HepG2 (cell line): ENCODE results near the gene BRD2. TPM values are rescaled to one million over a fixed set of nuclear protein-coding genes. Genes with fewer than 3 reads are reported as not detected.

Source experiments
- AHR ChIP-seq: IDR thresholded peaks from 2 replicates; pipeline ENCODE4 v1.6.1; 2018; ENCODE audit warnings: missing genetic modification reagents, missing compliant biosample characterization
- CCAR2 ChIP-seq: fragments of 200-400 bp; formaldehyde crosslinking; optimal IDR thresholded peaks from 2 replicates; pipeline ENCODE3; 2018; ENCODE audit warnings: low read depth, mild to moderate bottlenecking, low read length, moderate library complexity
- DBP ChIP-seq: sonication (generic); formaldehyde crosslinking; IDR thresholded peaks from 2 replicates; pipeline ENCODE4 v1.4.0; 2020; ENCODE audit warnings: missing genetic modification reagents; ENCODE audit errors: not compliant biosample characterization
- DPF2 ChIP-seq: sonication (generic); formaldehyde crosslinking; IDR thresholded peaks from 2 replicates; pipeline ENCODE4 v1.4.0; 2020; ENCODE audit warnings: mild to moderate bottlenecking, low read depth, missing genetic modification reagents, borderline replicate concordance
- EEA1 ChIP-seq: sonication (generic); formaldehyde crosslinking; IDR thresholded peaks from 2 replicates; pipeline ENCODE4 v1.5.1; 2020; ENCODE audit warnings: mild to moderate bottlenecking, missing genetic modification reagents, borderline replicate concordance
- ELF1 ChIP-seq: sonication (generic); formaldehyde crosslinking; IDR thresholded peaks from 2 replicates; pipeline ENCODE4 v1.4.0; 2020; ENCODE audit warnings: missing genetic modification reagents
- ELF3 ChIP-seq: IDR thresholded peaks from 2 replicates; pipeline ENCODE4 v1.6.1; 2016; ENCODE audit warnings: missing genetic modification reagents, missing compliant biosample characterization
- GLI4 ChIP-seq: sonication (generic); formaldehyde crosslinking; IDR thresholded peaks from 2 replicates; pipeline ENCODE4 v1.5.1; 2020; ENCODE audit warnings: missing genetic modification reagents, mild to moderate bottlenecking, moderate library complexity, borderline replicate concordance
- JARID2 ChIP-seq: sonication (generic); formaldehyde crosslinking; IDR thresholded peaks from 2 replicates; pipeline ENCODE4 v1.8.1; 2023; ENCODE audit warnings: missing genetic modification reagents, inconsistent platforms; ENCODE audit not compliant: insufficient replicate concordance
- NR2F1 ChIP-seq, 2 experiments: fragments of 450-650 bp in 1 of 2; formaldehyde crosslinking in 1 of 2; IDR thresholded peaks; 2 replicates each; pipeline versions ENCODE4 v1.5.0 to v1.6.1; 2016 to 2020; ENCODE audit warnings: mild to moderate bottlenecking in 1 of 2, missing compliant biosample characterization in 1 of 2, missing genetic modification reagents in 1 of 2, moderate library complexity in 1 of 2
- PHF5A ChIP-seq: IDR thresholded peaks from one replicate; pipeline ENCODE4 v1.6.1; 2018; ENCODE audit warnings: low read depth, missing genetic modification reagents; ENCODE audit not compliant: unreplicated experiment
- PLRG1 ChIP-seq: fragments of 450-650 bp; conservative IDR thresholded peaks from 2 replicates; pipeline ENCODE4 v1.6.1; 2016
- POLR2AphosphoS2 ChIP-seq: IDR thresholded peaks from 2 replicates; pipeline ENCODE4 v1.6.1; 2011; ENCODE audit warnings: low read depth, low read length, improper control_type of control experiment
- REXO4 ChIP-seq: sonication (generic); formaldehyde crosslinking; IDR thresholded peaks from 2 replicates; pipeline ENCODE4 v1.8.0; 2022; ENCODE audit warnings: missing genetic modification reagents, mild to moderate bottlenecking, borderline replicate concordance
- SALL2 ChIP-seq: sonication (generic); formaldehyde crosslinking; IDR thresholded peaks from 2 replicates; pipeline ENCODE4 v1.8.1; 2023; ENCODE audit warnings: mild to moderate bottlenecking, missing genetic modification reagents, inconsistent platforms
- SIN3B ChIP-seq: fragments of 150-350 bp; IDR thresholded peaks from 2 replicates; pipeline ENCODE4 v1.6.1; 2014; ENCODE audit warnings: low read length
- SOX13 ChIP-seq, 3 experiments: fragments of 450-650 bp in 1 of 3; sonication (generic) in 1 of 3; formaldehyde crosslinking in 1 of 3; IDR thresholded peaks in 2 of 3; conservative IDR thresholded peaks in 1 of 3; 2 replicates each; pipeline versions ENCODE4 v1.5.0 to v1.6.1; 2016 to 2020; ENCODE audit warnings: antibody characterized with exemption in 1 of 3, mild to moderate bottlenecking in 1 of 3, missing compliant biosample characterization in 1 of 3, missing genetic modification reagents in 1 of 3, moderate library complexity in 1 of 3
- SP1 ChIP-seq, 2 experiments: fragments of 450-650 bp in 1 of 2; sonication (generic) in 1 of 2; formaldehyde crosslinking in 1 of 2; IDR thresholded peaks; 2 replicates each; pipeline versions ENCODE4 v1.4.0 to v1.6.1; 2016 to 2020; ENCODE audit warnings: missing genetic modification reagents in 1 of 2
- SRY ChIP-seq: sonication (generic); formaldehyde crosslinking; IDR thresholded peaks from 2 replicates; pipeline ENCODE4 v1.8.0; 2022; ENCODE audit warnings: mild to moderate bottlenecking, missing genetic modification reagents
- SSRP1 ChIP-seq: IDR thresholded peaks from 2 replicates; pipeline ENCODE4 v1.6.1; 2016; ENCODE audit warnings: control low read depth
- TARDBP ChIP-seq: sonication (generic); formaldehyde crosslinking; IDR thresholded peaks from 2 replicates; pipeline ENCODE4 v1.8.0; 2022; ENCODE audit warnings: mild to moderate bottlenecking, missing genetic modification reagents
- TOPORS ChIP-seq: sonication (generic); formaldehyde crosslinking; IDR thresholded peaks from 2 replicates; pipeline ENCODE4 v1.8.0; 2023; ENCODE audit warnings: mild to moderate bottlenecking, missing genetic modification reagents
- ZBTB46 ChIP-seq: sonication (generic); formaldehyde crosslinking; IDR thresholded peaks from 2 replicates; pipeline ENCODE4 v1.4.0; 2020; ENCODE audit warnings: mild to moderate bottlenecking, missing genetic modification reagents, borderline replicate concordance
- ZNF230 ChIP-seq: sonication (generic); formaldehyde crosslinking; IDR thresholded peaks from 2 replicates; pipeline ENCODE4 v1.4.0; 2020; ENCODE audit warnings: mild to moderate bottlenecking, missing genetic modification reagents
- ZNF326 ChIP-seq: sonication (generic); formaldehyde crosslinking; IDR thresholded peaks from 2 replicates; pipeline ENCODE4 v1.4.0; 2020; ENCODE audit warnings: missing genetic modification reagents, borderline replicate concordance
- ZNF549 ChIP-seq: sonication (generic); formaldehyde crosslinking; IDR thresholded peaks from 2 replicates; pipeline ENCODE4 v1.5.0; 2020; ENCODE audit warnings: missing genetic modification reagents
- ZNF598 ChIP-seq: sonication (generic); formaldehyde crosslinking; IDR thresholded peaks from 2 replicates; pipeline ENCODE4 v1.5.1; 2020; ENCODE audit warnings: mild to moderate bottlenecking, missing genetic modification reagents, borderline replicate concordance
- polyA plus RNA-seq, 8 experiments: library from polyadenylated mRNA; depleted of rRNA in 3 of 8; stranded (reverse) in 7 of 8; unstranded in 1 of 8; fragments of >200 nt; fragmentation: Illumina TruSeq in 4 of 8; extraction: Trizol in 4 of 8; gene quantifications; 2 replicates each; pipeline versions ENCODE4 v1.2.1 to v1.2.3, GENCODE V29; 2011 to 2016; ENCODE audit warnings: low read depth in 4 of 8, missing spikeins in 1 of 8, mixed read lengths in 1 of 8; ENCODE audit not compliant: insufficient read depth in 1 of 8
- total RNA-seq, 5 experiments: library from RNA; depleted of rRNA; stranded (reverse); fragments of >200 nt; fragmentation: Illumina TruSeq; extraction: Trizol; gene quantifications; 2 replicates each; pipeline ENCODE4 v1.2.3, GENCODE V29; 2016; ENCODE audit warnings: low read depth in 1 of 5

BRD2 gene
- total and polyA plus RNA-seq, 2 of the 13 experiments (the other 11 are each of a cell fraction or from before 2014, with no cell fraction given): 143 to 202 TPM

GRCh38 chr6:32968093-32968866 lies at the start of gene BRD2 (continued):
- TF ChIP-seq ZBTB46 (CRISPR knock-in tag): 0 out of 2 replicates have a peak, but pooled peaks have one; percentile 32
- peak; percentile 48 for TF ChIP-seq JARID2 (CRISPR knock-in tag)
- peak; percentile 98; the same call in 1 of the 2 replicates for TF ChIP-seq EEA1
- no peak for TF ChIP-seq SP1 (IDR thresholded peaks at IDR 0.05)
- TF ChIP-seq SP1 (CRISPR knock-in tag; IDR thresholded peaks at IDR 0.05): no peak; the same call in 1 of the 2 replicates
- TF ChIP-seq SIN3B: no peak
- TF ChIP-seq DPF2: peak; percentile 47; the same call in 1 of the 2 replicates
- 0 out of 2 replicates have a peak, but pooled peaks have one; percentile 23 for TF ChIP-seq SOX13 (IDR thresholded peaks at IDR 0.05)
- TF ChIP-seq SOX13 (CRISPR knock-in tag; conservative IDR thresholded peaks at IDR 0.05 in 1 of 2, IDR thresholded peaks at IDR 0.05 in 1 of 2): peak in 1 of 2 experiments; percentile 61; a peak in 1 of 4 replicates
- peak; percentile 75; the same call in 1 of the 2 replicates for TF ChIP-seq SSRP1 (CRISPR knock-in tag)
- TF ChIP-seq AHR (CRISPR knock-in tag): peak; percentile 75; the same call in 1 of the 2 replicates
- TF ChIP-seq PLRG1: no peak
- TF ChIP-seq ZNF230 (CRISPR knock-in tag): peak; percentile 88; the same call in 1 of the 2 replicates
- peak; percentile 41; the same call in 1 of the 2 replicates for TF ChIP-seq ZNF549 (CRISPR knock-in tag)
- no peak for TF ChIP-seq ZNF326 (CRISPR knock-in tag)
- TF ChIP-seq ELF1 (CRISPR knock-in tag): peak; percentile 79
- TF ChIP-seq REXO4: peak; percentile 95
- TF ChIP-seq TARDBP (CRISPR knock-in tag): peak; percentile 91; the same call in 1 of the 2 replicates
- TF ChIP-seq TOPORS (CRISPR knock-in tag): peak; percentile 97
- TF ChIP-seq DBP (CRISPR knock-in tag): peak; percentile 59
- TF ChIP-seq GLI4 (CRISPR knock-in tag): peak; percentile 27; the same call in 1 of the 2 replicates
- peak; percentile 84 for TF ChIP-seq PHF5A (CRISPR knock-in tag)
- TF ChIP-seq ZNF598 (CRISPR knock-in tag): peak; percentile 97
- peak; percentile 86 for TF ChIP-seq ELF3 (CRISPR knock-in tag)
- TF ChIP-seq CCAR2: no peak
- TF ChIP-seq SRY (CRISPR knock-in tag): peak; percentile 88; the same call in 1 of the 2 replicates
- TF ChIP-seq SALL2 (CRISPR knock-in tag): peak; percentile 88
- TF ChIP-seq POLR2AphosphoS2: peak; percentile 89; the same call in 1 of the 2 replicates
- TF ChIP-seq NR2F1 (CRISPR knock-in tag; IDR thresholded peaks at IDR 0.05): peak; percentile 79 to 88
